B cell (primary cell): Measurements from ENCODE around the gene MAP3K20. TPM values are rescaled to one million over a fixed set of nuclear protein-coding genes. Genes with fewer than 3 reads are reported as not detected.
"Not testable (repeated sequence)": the region's sequence is repeated elsewhere in the genome, so short reads cannot be mapped to it uniquely, and the experiment has no call there.

Experiments used
- ATAC-seq: fragments of 200-7000 bp; cut with Tn5 transposase; one replicate; pipeline ENCODE4 v1.10.0; 2021; ENCODE audit warnings: low read depth, mild to moderate bottlenecking, moderate number of reproducible peaks, moderate library complexity
- CTCF ChIA-PET: fragments of 350-600 bp; sonication (Branson Sonifier 250); formaldehyde crosslinking; loops from one replicate; lab custom pipeline; 2021; ENCODE audit warnings: antibody characterized with exemption, inconsistent platforms; lab: Charles Lee
- POLR2A ChIA-PET: fragments of 350-600 bp; sonication (Branson Sonifier 250); formaldehyde crosslinking; loops from one replicate; lab custom pipeline; 2021; ENCODE audit warnings: antibody characterized with exemption; lab: Charles Lee
- DNase-seq: peaks from one replicate; pipeline ENCODE4 v3.0.0; 2013
- H2AFZ ChIP-seq: 2 replicates; pipeline ENCODE4 v1.6.1; 2012; ENCODE audit warnings: mild to moderate bottlenecking, low read depth, low read length; ENCODE audit not compliant: insufficient read depth, poor library complexity, severe bottlenecking
- H3K27ac ChIP-seq, 2 donors: 1 replicate in 1 of 2; 2 replicates in 1 of 2; pipeline ENCODE4 v1.5.1; 2012 to 2013; ENCODE audit warnings: low read length in 2 of 2, mild to moderate bottlenecking in 2 of 2, moderate library complexity in 1 of 2
- H3K27me3 ChIP-seq, 4 experiments: fragments of 200-600 bp in 1 of 4; sonication (generic) in 1 of 4; replicated peaks in 1 of 4; 1 replicate in 2 of 4; 2 replicates in 2 of 4; pipeline versions ENCODE4 v1.6.1 to v1.7.0; 2013 to 2016; ENCODE audit warnings: low read length in 3 of 4, mild to moderate bottlenecking in 2 of 4, mixed read lengths in 1 of 4, moderate library complexity in 1 of 4; ENCODE audit not compliant: insufficient read depth in 4 of 4, control insufficient read depth in 3 of 4; ENCODE audit errors: control extremely low read depth in 1 of 4
- H3K36me3 ChIP-seq, 2 experiments: replicated peaks in 1 of 2; 1 replicate in 1 of 2; 2 replicates in 1 of 2; pipeline versions ENCODE4 v1.6.1 to v1.7.1; 2013; ENCODE audit warnings: low read length in 1 of 2; ENCODE audit not compliant: insufficient read depth in 2 of 2, control insufficient read depth in 1 of 2; ENCODE audit errors: control extremely low read depth in 1 of 2, extremely low read depth in 1 of 2
- H3K4me1 ChIP-seq, 2 donors: fragments of 200-600 bp in 1 of 2; sonication (generic) in 1 of 2; 1 replicate in 1 of 2; 2 replicates in 1 of 2; pipeline versions ENCODE4 v1.5.1 to v1.6.1; 2013 to 2017; ENCODE audit warnings: low read length in 2 of 2; ENCODE audit not compliant: control insufficient read depth in 2 of 2, insufficient read depth in 2 of 2
- H3K4me2 ChIP-seq: replicated peaks from 2 replicates; pipeline ENCODE3; 2012; ENCODE audit warnings: mild to moderate bottlenecking, low read depth, low read length; ENCODE audit not compliant: poor library complexity, severe bottlenecking
- H3K4me3 ChIP-seq, 5 experiments: fragments of 200-600 bp in 1 of 5; sonication (generic) in 1 of 5; 1 replicate in 3 of 5; 2 replicates in 2 of 5; pipeline versions ENCODE4 v1.5.1 to v1.7.0; 2011 to 2016; ENCODE audit warnings: low read length in 4 of 5, mild to moderate bottlenecking in 4 of 5, low read depth in 2 of 5, control low read depth in 1 of 5, moderate library complexity in 1 of 5; ENCODE audit not compliant: insufficient read depth in 1 of 5; ENCODE audit errors: control extremely low read depth in 1 of 5, extremely low read depth in 1 of 5
- H3K79me2 ChIP-seq: fragments of 200-600 bp; sonication (generic); one replicate; pipeline ENCODE4 v1.6.0; 2016; ENCODE audit warnings: low read length; ENCODE audit not compliant: control insufficient read depth, insufficient read depth
- H3K9ac ChIP-seq: fragments of 200-600 bp; sonication (generic); 2 replicates; pipeline ENCODE4 v1.6.1; 2017; ENCODE audit warnings: mild to moderate bottlenecking, low read length, moderate library complexity
- H3K9me3 ChIP-seq, 3 donors: one replicate each; pipeline versions ENCODE4 v1.6.1 to v1.7.1; 2013; ENCODE audit warnings: low read length in 2 of 3; ENCODE audit not compliant: control insufficient read depth in 2 of 3, insufficient read depth in 1 of 3; ENCODE audit errors: control extremely low read depth in 1 of 3
- H4K20me1 ChIP-seq: 2 replicates; pipeline ENCODE4 v1.6.0; 2012; ENCODE audit warnings: mild to moderate bottlenecking, low read length; ENCODE audit not compliant: insufficient read depth, control insufficient read depth, poor library complexity, severe bottlenecking
- H3K27ac Mint-ChIP-seq: one replicate; pipeline ENCODE4 v1.8.0; 2021; ENCODE audit warnings: mixed read lengths
- H3K27me3 Mint-ChIP-seq: one replicate; pipeline ENCODE4 v1.8.0; 2021; ENCODE audit warnings: mixed read lengths
- H3K4me1 Mint-ChIP-seq: one replicate; pipeline ENCODE4 v1.8.0; 2021; ENCODE audit warnings: mixed read lengths
- H3K4me3 Mint-ChIP-seq: one replicate; pipeline ENCODE4 v1.8.0; 2021; ENCODE audit warnings: mixed read lengths
- H3K9me3 Mint-ChIP-seq: one replicate; pipeline ENCODE4 v1.8.0; 2022; ENCODE audit warnings: mixed read lengths; ENCODE audit not compliant: insufficient read depth
- CTCF ChIP-seq: fragments of 200-600 bp; IDR thresholded peaks from one replicate; pipeline ENCODE4 v1.8.0; 2022; ENCODE audit warnings: antibody characterized with exemption, mild to moderate bottlenecking
- EZH2 ChIP-seq: IDR thresholded peaks from 2 replicates; pipeline ENCODE4 v1.6.1; 2012; ENCODE audit warnings: borderline replicate concordance, low read depth, mild to moderate bottlenecking, moderate library complexity, low read length; ENCODE audit not compliant: insufficient read depth, poor library complexity, severe bottlenecking
- WGBS: methylation state at CpG from one replicate; pipeline ENCODE4 v1.1.5; 2013; ENCODE audit warnings: missing lambda C conversion rate; ENCODE audit not compliant: insufficient coverage; 5-methylcytosine and 5-hydroxymethylcytosine counted together
- intact Hi-C: fragments of 100-400 bp; cut with micrococcal nuclease; formaldehyde crosslinking; loops from one replicate; pipeline ENCODE4 v1.10.0; 2022
- polyA plus RNA-seq: library from polyadenylated mRNA; depleted of rRNA; stranded (reverse); fragments of >200 nt; gene quantifications from 2 replicates; pipeline ENCODE4 v1.2.3, GENCODE V29; 2012
- total RNA-seq, 2 donors: library from RNA; stranded (reverse); fragments of 120-200 nt in 1 of 2; gene quantifications; 1 replicate in 1 of 2; 2 replicates in 1 of 2; pipeline versions ENCODE4 v1.2.3 to v1.2.4, GENCODE V29; 2013 to 2022

Gene MAP3K20
- total and polyA plus RNA-seq, 2 donors (not counting 1 experiment from before 2014, with no cell fraction given) = 2.2 to 9.1 TPM

GRCh38 chr2:173171321-173171720 lies 95.7 kb downstream of the MAP3K20 start:
- Histone ChIP-seq H3K79me2 (no peaks in the 10 kb centered on the region), H3K4me3 (no peak overlapping the region), H3K27ac (no peak overlapping the region), H2AFZ (no peak overlapping the region), H3K4me2 (no peak overlapping the region), H3K36me3 (no peaks in the 10 kb centered on the region), H4K20me1 (no peaks in the 10 kb centered on the region), H3K9ac (no peak overlapping the region), H3K27me3 (no peaks in the 10 kb centered on the region), H3K4me1 (no peaks in the 10 kb centered on the region), H3K9me3 (no peaks in the 10 kb centered on the region)
- DNase-seq = no peak
- ChIA-PET POLR2A (no interaction called here), CTCF (no interaction called here)
- no peak overlapping the region for H3K4me3 Mint-ChIP-seq
- H3K27ac Mint-ChIP-seq = no peak overlapping the region
- H3K4me1 Mint-ChIP-seq = no peaks in the 10 kb centered on the region
- ATAC-seq = no peak
- no CpG with 5 or more reads among the region's 1 CpG for WGBS
- TF ChIP-seq EZH2 = no peak
- no peak for TF ChIP-seq CTCF
- intact Hi-C loops = no loop called here
- no peaks in the 10 kb centered on the region for H3K9me3 Mint-ChIP-seq
- H3K27me3 Mint-ChIP-seq = no peaks in the 10 kb centered on the region

GRCh38 chr2:173171924-173172643 lies 96.4 kb downstream of the MAP3K20 start:
- intact Hi-C loops = no loop called here
- H3K27me3 Mint-ChIP-seq = no peaks in the 10 kb centered on the region
- POLR2A ChIA-PET = no interaction called here
- H3K9me3 Mint-ChIP-seq = no peaks in the 10 kb centered on the region
- Histone ChIP-seq H3K9me3 (no peaks in the 10 kb centered on the region), H3K27ac (no peak overlapping the region), H3K36me3 (no peaks in the 10 kb centered on the region), H4K20me1 (no peaks in the 10 kb centered on the region), H3K79me2 (no peaks in the 10 kb centered on the region), H3K4me2 (no peak overlapping the region), H2AFZ (no peak overlapping the region), H3K4me1 (no peaks in the 10 kb centered on the region), H3K4me3 (no peak overlapping the region), H3K9ac (no peak overlapping the region), H3K27me3 (no peaks in the 10 kb centered on the region)
- H3K27ac Mint-ChIP-seq = no peak overlapping the region
- TF ChIP-seq EZH2 = no peak
- TF ChIP-seq CTCF = no peak
- CTCF ChIA-PET = no interaction called here
- ATAC-seq (no peak), DNase-seq (no peak)
- no CpG with 5 or more reads among the region's 1 CpG for WGBS
- H3K4me3 Mint-ChIP-seq = no peak overlapping the region
- no peaks in the 10 kb centered on the region for H3K4me1 Mint-ChIP-seq

- H3K27ac ChIP-seq, H3K27me3 ChIP-seq, H3K27me3 Mint-ChIP-seq, H3K4me1 ChIP-seq, intact Hi-C loops, H3K9me3 Mint-ChIP-seq, ATAC-seq, POLR2A ChIA-PET, H3K36me3 ChIP-seq, H3K9ac ChIP-seq, H3K4me1 Mint-ChIP-seq, H4K20me1 ChIP-seq, H3K27ac Mint-ChIP-seq, H3K4me2 ChIP-seq, H3K4me3 Mint-ChIP-seq, H2AFZ ChIP-seq, DNase-seq, H3K4me3 ChIP-seq, H3K79me2 ChIP-seq, H3K9me3 ChIP-seq: not testable (repeated sequence)
- no CpG with 5 or more reads among the region's 3 CpGs for WGBS
- CTCF ChIA-PET = interaction anchor here (0.9 kb wide), 1 partner anchor 16 kb away, joined by 3 read pairs; no protein-coding TSS in a partner anchor
Measured at GRCh38 chr2:173174339-173174738, 98.7 kb downstream of the MAP3K20 start.
